NOMO-1 (cell line): ENCODE results near the gene CNGA1.
"Not testable (repeated sequence)": the region's sequence is repeated elsewhere in the genome, so short reads cannot be mapped to it uniquely, and the experiment has no call there.

Source experiments
- DNase-seq, 2 experiments: peaks; one replicate each; lab custom pipeline; 2025; ENCODE audit not compliant: unreplicated experiment in 2 of 2; lab: John Stamatoyannopoulos, UW

CNGA1 gene

DNA sequence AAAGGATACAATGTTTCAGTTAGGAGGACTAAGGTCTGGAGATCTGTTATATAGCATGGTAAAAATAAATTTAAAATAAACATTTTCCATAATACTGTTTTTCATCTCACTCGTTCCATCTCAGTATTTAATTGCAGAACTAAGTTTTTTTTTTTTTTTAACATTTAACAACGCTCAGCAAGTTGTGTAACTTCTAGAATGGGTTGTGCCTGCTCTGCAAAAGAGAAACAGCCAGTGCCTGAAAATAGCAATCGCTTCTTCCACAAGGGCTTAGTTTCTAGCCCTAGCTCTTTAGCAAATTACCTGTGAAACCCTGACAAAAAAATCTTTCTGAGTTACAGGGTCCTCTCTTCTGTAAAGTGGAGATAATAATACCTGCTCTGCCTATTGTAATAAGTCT is 41.9 kb downstream of the CNGA1 start:
- peak; percentile 59 to 86 for DNase-seq

DNA sequence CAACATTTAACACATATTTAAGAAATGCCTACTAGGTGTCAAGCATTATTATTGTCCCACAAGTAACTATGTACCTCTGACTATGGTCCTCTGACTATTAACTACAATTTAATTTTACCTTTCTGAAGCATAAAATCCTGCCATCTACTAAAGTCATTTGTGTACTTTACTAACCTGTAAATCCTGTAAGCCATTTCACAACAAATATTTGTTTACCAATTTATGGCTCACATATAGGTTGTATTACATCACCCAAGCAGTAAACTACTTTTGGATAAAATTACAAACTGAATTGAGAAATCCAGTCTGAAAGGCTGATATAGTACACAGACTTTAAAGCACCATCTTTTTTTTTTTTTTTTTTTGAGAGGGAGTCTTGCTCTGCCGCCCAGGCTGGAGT is 43.8 kb downstream of the CNGA1 start:
- DNase-seq, result no peak

DNA sequence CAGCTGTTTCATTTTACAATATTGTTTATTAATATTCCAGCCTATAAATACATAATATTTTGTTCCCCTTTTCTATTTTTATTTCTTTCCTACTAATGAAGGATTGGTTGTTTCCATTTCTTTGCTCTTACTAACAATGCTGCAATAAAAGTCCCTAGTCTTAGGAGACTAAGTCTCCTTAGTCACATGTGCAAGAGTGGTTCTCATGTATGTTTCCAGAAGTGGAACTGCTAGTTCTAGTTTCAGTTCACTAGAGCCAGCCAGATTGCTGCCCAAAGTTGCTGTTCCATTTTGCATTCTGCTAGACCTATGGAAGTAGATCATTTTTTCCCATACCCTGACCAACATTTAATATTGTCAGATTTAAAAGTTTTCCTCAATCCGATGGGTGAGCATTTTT is 44.3 kb downstream of the CNGA1 start:
- DNase-seq, result peak; percentile 23 to 81

DNA sequence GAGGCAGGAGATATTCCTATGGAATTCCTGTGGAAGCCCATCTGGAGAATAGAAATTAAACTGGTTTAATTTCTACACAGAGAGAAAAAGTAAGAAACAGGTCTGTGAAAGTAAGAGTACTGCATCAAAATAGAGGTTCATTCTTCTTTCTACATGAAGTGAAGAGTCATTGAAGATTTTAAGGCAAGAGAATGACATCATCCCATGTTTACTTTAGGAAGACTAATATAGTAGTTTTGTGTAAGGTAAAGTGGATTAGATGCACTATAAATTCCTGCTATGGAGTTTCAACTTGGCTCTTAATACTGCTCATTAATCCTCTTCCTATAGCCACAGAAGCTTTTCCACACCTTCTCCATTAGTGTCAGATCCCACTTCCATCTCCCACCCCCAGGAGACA is 47.6 kb downstream of the CNGA1 start:
- DNase-seq, result no peak

DNA sequence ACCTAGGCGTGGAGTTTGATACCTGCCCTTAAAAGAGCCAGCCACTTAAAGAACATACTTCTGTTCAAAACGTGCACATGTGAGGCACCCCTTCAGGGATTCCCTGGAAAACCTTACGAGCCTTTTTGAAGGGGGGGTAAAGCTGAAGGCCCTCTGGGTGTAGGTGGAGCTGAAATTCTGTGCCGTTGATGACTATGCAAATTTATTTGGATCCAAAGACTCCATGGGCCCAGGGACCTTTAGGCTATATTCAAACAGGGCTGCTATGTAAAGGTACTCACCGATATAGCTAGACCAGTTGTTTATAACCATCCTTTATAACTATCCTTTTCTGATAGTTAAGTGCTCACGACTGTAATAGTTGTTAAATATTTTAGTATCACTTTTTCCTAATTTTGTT is 61.8 kb downstream of the CNGA1 start:
- DNase-seq, result no peak

DNA sequence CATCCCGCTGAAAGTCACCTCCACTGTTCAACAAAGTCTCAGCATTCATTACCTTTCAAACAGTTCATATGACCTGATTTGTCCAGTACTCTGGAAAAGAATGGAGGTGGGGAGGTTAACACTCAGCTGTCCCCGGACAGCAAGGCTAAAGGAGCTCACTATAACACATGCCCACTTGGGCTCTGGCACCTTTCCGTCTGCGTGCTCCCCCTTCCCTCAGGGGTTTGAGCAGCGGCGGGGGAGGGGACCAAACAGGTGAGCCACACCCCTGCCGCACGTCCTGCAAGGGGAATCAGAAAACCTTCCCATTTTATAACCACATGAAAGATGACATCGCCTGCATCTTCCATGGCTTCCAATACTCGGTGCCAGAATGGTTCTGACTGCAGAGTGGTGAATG is 62.2 kb downstream of the CNGA1 start:
- DNase-seq, result no peak

DNA sequence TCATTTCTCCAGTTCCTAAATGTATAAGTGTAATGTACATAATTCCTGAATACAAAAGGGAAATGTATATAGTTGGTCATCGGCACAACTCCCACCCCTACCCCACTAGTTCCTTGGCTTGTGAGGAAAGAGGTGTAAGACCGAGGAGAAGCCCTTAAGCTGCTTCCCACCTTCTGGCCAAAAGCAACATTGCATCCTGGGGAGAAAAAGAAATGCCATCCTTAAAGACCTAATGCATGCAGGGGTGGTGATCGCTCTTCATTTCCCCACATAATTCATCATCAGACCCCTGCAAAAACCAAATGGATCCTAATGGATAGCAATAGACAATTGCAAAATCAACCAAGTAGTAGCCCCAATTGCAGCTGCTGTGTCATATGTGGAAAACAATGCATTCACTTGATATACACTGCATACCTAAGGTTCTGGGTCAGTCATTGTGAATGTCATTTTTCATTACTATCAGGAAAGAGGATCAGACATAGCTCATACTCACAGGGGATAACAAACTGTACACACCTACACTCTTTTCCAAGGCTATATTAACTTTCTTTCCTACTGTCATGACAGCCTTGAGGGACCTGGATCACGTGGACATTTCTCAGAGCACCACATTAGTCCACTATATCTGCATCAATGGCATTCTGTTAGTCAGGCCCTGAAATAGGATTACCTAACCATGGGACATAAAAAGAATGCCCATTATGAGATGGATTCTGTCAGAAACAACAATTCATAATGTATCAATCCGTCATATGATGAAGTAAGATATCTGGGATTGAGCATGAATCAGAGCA is 70.4 kb downstream of the CNGA1 start:
- no peak for DNase-seq

DNA sequence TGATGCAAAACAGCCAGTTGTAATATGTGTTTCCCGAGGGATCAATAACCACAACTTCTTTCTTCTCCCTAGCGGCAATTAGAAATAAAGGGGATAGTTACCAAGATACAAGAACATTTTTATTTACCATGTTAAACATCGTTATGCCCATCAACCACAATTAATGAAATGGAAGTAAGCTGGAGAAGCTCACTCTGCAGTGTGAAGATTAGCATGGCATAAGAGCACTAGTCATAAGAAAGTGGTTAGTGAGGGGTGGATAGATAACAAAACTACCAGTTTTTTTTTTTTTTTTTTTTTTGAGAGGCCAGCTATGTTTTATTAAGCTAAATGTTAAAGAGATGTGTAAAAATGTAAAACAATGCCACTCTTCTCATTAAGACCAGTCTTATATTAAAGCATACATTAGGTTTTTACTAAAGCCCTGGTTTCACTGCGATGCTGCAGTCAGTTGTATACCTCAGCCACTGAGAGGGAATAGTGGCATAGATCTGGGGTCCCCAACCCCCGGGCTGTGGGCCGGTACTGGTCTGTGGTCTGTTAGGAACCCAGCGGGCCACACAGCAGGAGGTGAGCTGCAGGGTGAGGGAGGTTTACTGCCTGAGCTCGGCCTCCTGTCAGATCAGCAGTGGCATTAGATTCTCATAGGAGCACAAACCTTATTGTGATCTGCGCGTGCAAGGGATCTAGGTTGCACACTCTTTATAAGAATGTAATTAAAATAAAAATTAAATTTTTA is 74.2 kb downstream of the CNGA1 start:
- DNase-seq, result no peak

DNA sequence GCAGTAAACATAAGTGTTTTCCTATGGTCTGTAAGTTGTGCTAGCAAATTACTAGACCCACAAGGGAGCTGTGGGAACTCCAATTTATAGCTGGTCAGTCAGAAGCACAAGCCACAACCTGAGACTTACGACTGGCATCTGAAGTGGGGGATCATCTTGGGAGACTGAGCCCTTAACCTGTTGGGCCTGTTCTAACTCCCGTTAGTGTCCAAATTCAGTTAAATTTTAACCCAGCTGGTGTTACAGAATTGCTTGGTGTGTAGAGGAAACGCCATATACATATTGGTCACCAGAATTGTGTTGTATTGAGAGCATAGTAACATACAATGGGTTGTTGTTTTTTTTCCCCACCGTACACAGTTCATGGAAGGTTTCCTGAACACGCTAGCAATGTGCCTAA is 77.0 kb downstream of the CNGA1 start:
- no peak for DNase-seq

DNA sequence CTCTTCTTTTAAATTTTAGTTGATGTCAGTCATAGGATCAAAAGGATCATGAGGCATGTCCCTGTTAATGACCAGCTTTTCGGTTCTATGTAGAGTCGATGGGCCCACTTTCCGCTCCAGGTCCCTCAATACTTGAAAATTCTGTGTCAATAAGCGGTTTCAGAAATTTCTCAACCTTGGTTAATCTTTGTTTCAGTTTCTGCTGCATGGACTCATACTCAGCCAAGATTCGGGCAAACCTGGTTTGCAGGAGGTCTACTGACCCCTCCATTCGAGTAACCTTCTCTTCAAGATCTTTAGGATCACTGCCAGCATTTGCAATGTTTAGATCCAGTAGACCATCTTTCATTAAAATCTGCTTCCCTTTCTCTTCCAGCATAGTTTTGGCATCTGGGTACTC is 80.1 kb downstream of the CNGA1 start:
- DNase-seq, result no peak

DNA sequence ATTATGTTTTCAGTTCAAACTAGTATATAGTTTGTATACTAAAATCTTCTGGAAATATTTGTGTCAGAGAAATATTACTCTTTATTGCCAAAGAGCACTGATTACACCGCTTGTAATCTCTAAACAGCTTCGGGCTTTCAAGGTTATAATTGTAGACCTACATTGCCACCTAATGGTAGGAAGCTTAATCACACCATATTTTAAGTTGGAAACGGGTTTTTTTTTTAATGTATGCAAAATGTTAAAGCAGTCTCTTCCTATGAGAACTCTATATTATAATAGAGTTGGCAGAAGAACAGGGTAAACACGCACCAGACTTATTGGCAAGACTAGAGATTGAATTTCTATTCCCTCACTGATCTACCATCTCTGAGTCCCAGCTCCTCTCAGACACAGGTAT is 82.6 kb downstream of the CNGA1 start:
- DNase-seq, result peak; percentile 27 to 70

DNA sequence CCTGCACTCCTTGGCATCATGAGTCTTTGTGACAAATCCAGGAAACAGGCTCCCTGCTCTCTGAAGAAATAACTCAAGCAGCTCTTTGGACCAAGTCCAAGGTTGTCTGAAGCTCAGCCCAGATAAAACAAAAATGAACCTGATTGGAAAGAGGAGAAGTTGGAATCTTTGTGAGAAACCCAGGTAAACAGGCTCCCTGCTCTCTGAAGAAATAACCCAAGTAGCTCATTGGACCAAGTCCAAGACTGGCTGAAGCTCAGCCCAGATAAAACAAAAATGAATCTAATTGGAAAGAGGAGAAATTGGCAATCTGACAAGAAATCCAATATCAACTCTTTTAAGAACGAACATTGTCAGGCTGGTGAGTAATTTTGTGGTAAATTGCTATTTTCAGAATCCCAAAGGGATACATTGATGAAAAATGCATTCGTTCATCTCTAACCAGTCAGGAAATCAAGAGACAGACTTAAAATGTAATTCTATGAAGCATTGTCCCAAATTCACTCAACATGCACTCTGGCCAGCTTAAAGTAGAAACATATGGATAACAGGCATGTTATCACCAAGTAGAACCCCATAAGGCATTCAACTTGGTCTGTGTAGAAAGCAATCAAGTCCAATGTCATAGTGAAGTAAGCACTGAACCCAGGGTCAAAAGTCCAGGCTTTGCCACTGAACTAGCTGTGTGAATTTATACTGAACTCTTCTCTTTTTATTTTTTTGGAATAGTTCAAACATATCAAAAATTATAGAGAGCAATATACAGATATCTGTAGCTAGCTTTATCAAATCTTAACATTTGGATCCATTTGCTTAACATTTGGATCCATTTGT is 85.3 kb downstream of the CNGA1 start:
- DNase-seq, result no peak

DNA sequence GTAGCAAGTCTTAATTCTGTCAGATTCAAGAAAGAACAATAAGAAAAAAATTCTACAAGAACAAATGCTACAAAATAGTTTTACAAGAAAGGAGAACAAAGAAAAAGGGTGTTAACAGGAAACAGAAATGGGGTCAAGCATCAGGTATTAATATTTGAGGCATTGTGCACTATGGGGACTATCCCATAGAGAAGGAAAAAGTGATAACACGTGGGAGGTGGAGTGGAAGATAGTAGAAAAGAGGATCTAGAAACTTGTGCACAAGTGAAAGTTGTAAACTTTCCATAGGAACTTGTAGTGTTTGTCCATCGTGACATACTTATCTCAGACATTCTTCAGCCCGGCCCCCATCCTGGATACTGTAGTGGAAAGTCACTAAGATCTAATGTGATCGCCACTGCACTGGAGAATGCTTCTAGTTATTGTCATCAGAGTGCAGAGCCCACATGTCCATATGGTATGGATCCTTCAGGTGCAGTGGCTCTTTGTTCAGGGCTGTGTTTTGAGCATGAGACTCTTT is 86.7 kb downstream of the CNGA1 start:
- peak in 1 of 2 experiments; percentile 4 for DNase-seq

DNA sequence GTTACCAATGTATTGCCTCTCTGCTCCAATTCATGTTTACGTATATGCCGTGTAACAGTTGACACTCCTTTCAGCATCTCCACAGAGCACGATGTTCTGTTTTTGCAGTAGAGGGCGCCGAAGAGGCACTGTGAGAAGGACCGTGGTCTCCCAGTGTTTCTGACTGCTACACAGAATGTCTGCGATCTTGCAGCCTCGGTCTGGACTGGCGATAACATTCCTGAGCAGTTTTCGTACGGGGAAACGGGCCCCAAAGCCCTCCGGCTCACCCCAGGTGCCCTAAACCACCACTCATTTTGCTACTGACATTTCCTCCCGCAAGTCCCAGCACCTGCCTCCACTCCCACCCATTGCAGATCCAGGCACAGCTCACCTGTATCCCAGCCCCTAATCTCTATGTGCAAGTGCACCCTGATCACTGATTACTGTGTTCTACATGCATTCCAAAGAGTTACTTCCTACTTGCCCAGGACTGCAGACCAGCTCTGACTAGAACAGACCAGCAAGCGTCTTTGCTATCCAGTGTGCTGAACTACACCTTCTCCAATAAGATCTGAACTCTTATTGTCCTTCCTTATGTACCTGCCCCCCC is 89.7 kb downstream of the CNGA1 start:
- DNase-seq, result no peak

DNA sequence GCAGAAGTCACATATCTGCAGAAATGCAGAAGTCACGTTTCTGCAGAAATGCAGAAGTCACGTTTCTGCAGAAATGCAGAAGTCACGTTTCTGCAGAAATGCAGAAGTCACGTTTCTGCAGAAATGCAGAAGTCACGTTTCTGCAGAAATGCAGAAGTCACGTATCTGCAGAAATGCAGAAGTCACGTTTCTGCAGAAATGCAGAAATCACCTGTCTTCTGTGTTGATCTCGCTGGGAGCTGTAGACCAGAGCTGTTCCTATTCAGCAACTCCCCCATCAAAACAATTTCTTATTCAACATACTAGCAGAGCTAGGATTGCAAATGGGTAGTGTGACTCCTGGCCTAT is 93.2 kb downstream of the CNGA1 start:
- DNase-seq, result not testable (repeated sequence)

DNA sequence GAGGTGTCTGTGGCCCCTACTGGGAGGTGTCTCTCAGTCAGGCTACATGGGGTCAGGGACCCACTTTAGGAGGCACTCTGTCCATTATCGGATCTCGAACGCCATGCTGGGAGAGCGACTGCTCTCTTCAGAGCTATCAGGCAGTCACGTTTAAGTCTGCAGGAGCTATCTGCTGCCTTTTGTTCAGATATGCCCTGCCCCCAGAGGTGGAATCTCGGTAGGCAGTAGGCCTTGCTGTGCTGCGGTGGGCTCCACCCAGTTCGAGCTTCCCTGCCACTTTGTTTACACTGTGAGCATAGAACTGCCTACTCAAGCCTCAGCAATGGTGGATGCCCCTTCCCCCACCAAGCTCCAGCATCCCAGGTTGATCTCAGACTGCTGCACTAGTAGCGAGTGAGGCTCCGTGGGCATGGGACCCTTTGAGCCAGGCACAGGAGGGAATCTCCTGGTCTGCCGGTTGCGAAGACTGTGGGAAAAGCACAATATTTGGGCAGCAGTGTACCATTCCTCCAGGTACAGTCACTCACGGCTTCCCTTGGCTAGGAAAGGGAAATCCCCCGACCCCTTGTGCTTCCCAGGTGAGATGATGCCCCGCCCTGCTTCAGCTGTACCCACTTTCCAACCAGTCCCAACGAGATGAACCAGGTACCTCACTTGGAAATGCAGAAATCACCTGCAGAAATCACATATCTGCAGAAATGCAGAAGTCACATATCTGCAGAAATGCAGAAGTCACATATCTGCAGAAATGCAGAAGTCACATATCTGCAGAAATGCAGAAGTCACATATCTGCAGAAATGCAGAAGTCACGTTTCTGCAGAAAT is 93.8 kb downstream of the CNGA1 start:
- not testable (repeated sequence) for DNase-seq

DNA sequence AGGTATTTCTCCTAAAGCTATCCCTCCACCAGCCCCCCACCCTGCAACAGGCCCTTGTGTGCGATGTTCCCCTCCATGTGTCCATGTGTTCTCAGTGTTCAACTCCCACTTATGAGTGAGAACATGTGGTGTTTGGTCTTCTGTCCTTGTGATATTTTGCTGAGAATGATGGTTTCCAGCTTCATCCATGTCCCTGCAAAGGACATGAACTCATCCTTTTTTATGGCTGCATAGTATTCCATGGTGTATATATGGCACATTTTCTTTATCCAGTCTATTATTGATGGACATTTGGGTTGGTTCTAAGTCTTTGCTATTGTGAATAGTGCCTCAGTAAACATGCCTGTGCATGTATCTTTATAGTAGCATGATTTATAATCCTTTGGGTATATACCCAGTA is 99.3 kb downstream of the CNGA1 start:
- not testable (repeated sequence) for DNase-seq

DNA sequence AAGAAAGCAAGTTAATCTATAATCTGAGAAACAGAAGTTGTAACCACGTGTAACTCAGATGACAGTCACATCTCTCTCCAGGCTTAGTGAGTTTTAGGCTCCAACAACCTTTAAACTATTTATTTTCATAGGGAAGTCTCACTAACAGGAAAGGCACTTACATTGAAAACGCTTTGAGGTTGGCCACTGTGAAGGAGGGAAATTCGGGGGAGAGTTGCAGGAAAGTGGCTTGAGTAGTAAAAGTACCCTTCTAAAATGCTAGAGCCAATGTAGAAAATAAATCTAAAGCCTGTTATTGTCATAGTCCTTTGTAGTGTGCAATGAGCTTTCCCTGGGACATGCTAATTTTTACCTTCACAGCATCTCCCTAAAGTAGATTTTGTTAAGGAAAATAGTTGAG is 101.1 kb downstream of the CNGA1 start:
- DNase-seq, result no peak

DNA sequence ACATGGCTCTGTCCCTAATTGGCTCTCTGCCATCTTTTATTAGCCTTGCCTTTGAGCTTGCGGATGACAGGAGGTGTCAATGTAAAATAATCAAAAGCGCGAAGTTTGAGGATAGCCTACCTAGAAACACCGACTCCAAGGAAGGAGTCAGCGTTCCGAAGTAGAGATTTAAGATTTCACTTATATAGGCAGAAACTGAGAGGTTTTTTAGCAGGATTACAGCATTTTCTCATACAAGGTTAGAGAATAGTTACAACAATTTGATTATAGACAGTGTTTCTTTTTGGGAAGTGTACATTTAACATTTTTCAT is 101.6 kb downstream of the CNGA1 start:
- DNase-seq, result no peak

DNA sequence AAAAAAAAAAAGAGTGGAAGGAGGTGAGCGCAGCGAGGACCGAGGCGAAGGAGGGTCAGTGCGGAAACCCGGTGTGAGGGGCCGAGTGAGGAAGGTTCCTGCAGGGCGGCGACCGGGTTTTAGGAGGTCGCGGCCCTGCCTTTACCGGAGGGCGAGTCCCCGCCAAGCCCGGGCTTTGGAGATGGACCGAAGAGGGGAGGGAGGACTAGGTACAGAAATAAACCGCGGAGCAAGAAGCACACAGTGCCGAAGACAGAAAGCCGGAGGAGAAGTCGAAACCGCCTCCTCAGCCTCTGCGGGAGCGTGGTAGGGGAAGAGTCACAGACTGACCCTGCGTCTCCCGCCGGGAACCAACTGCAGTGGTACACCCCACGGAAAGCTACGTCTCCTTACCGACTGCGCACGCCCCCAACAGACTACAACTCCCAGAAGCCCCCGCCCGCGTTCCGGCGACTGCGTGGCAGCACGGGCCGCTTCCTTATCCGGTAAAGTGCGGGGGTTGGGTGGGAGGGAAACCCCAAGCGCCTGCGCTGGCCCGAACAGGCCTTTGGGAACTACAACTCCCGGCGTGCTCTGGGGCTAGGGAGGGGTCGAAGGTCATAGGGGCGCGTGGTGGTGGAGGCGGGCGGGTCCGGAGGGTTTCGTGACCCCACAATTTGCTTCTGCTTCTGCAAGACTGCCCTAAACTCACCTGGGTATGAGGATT is 102.1 kb downstream of the CNGA1 start, which contains the start of gene NFXL1:
TSS of gene NFXL1 (minus strand) at position 364 of the 706 bp plus-strand sequence. CDS start 380 bp downstream, outside the sequence.
- DNase-seq, result peak; percentile 93 to 96
